Measurements from ENCODE around the gene PUS1.

The PUS1 gene

DNA sequence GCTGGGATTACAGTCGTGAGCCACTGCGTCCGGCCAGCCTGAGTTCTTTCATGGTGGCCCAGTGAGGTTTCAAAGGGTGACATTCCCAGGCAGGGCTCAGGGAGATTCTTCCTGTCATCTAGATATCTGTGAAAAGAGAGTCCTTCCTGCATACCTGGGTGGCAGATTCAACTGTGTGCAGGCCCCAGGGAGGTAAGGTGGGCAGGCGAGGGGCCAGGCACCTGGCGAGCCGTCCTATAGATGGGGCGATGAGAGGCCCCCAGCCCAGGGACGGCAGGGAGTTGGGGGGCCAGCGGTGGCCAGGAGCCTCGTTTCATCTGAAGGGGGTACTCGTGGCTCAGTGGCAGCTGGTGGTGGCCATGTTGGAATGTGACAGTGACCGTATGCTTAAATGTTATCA is 13.6 kb downstream of the PUS1 start:
- ATAC-seq: no peak
- no peak for TF ChIP-seq ZFP3 (CRISPR knock-in tag; IDR thresholded peaks at IDR 0.05)
- TF ChIP-seq ZNF70 (CRISPR knock-in tag; IDR thresholded peaks at IDR 0.05): no peak
- no peak for TF ChIP-seq ARNTL (CRISPR knock-in tag; IDR thresholded peaks at IDR 0.05; ENCODE audit: borderline replicate concordance, low read depth)
- TF ChIP-seq OSR1 (CRISPR knock-in tag; IDR thresholded peaks at IDR 0.05): no peak
- no peak for TF ChIP-seq PPARA (CRISPR knock-in tag; IDR thresholded peaks at IDR 0.05; ENCODE audit: borderline replicate concordance)
- TF ChIP-seq, protein P1, sequence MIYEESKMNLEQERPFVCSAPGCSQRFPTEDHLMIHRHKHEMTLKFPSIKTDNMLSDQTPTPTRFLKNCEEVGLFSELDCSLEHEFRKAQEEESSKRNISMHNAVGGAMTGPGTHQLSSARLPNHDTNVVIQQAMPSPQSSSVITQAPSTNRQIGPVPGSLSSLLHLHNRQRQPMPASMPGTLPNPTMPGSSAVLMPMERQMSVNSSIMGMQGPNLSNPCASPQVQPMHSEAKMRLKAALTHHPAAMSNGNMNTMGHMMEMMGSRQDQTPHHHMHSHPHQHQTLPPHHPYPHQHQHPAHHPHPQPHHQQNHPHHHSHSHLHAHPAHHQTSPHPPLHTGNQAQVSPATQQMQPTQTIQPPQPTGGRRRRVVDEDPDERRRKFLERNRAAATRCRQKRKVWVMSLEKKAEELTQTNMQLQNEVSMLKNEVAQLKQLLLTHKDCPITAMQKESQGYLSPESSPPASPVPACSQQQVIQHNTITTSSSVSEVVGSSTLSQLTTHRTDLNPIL (CRISPR knock-in tag; IDR thresholded peaks at IDR 0.05; ENCODE audit: low read depth): no peak
- no peak for TF ChIP-seq ZNF8 (CRISPR knock-in tag; IDR thresholded peaks at IDR 0.05)
- TF ChIP-seq, protein P2, sequence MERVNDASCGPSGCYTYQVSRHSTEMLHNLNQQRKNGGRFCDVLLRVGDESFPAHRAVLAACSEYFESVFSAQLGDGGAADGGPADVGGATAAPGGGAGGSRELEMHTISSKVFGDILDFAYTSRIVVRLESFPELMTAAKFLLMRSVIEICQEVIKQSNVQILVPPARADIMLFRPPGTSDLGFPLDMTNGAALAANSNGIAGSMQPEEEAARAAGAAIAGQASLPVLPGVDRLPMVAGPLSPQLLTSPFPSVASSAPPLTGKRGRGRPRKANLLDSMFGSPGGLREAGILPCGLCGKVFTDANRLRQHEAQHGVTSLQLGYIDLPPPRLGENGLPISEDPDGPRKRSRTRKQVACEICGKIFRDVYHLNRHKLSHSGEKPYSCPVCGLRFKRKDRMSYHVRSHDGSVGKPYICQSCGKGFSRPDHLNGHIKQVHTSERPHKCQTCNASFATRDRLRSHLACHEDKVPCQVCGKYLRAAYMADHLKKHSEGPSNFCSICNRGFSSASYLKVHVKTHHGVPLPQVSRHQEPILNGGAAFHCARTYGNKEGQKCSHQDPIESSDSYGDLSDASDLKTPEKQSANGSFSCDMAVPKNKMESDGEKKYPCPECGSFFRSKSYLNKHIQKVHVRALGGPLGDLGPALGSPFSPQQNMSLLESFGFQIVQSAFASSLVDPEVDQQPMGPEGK (CRISPR knock-in tag; IDR thresholded peaks at IDR 0.05; ENCODE audit: borderline replicate concordance): no peak
- TF ChIP-seq TCF4 (CRISPR knock-in tag; IDR thresholded peaks at IDR 0.05; ENCODE audit: borderline replicate concordance): no peak
- TF ChIP-seq ZFP30 (CRISPR knock-in tag; IDR thresholded peaks at IDR 0.05): no peak
- no peak for TF ChIP-seq RARB (CRISPR knock-in tag; IDR thresholded peaks at IDR 0.05)
- TF ChIP-seq SNAI2 (CRISPR knock-in tag; IDR thresholded peaks at IDR 0.05): no peak
- no peak for TF ChIP-seq CSDC2 (CRISPR knock-in tag; IDR thresholded peaks at IDR 0.05)
- TF ChIP-seq TOX (CRISPR knock-in tag; IDR thresholded peaks at IDR 0.05; ENCODE audit: borderline replicate concordance): no peak
- TF ChIP-seq, protein P3, sequence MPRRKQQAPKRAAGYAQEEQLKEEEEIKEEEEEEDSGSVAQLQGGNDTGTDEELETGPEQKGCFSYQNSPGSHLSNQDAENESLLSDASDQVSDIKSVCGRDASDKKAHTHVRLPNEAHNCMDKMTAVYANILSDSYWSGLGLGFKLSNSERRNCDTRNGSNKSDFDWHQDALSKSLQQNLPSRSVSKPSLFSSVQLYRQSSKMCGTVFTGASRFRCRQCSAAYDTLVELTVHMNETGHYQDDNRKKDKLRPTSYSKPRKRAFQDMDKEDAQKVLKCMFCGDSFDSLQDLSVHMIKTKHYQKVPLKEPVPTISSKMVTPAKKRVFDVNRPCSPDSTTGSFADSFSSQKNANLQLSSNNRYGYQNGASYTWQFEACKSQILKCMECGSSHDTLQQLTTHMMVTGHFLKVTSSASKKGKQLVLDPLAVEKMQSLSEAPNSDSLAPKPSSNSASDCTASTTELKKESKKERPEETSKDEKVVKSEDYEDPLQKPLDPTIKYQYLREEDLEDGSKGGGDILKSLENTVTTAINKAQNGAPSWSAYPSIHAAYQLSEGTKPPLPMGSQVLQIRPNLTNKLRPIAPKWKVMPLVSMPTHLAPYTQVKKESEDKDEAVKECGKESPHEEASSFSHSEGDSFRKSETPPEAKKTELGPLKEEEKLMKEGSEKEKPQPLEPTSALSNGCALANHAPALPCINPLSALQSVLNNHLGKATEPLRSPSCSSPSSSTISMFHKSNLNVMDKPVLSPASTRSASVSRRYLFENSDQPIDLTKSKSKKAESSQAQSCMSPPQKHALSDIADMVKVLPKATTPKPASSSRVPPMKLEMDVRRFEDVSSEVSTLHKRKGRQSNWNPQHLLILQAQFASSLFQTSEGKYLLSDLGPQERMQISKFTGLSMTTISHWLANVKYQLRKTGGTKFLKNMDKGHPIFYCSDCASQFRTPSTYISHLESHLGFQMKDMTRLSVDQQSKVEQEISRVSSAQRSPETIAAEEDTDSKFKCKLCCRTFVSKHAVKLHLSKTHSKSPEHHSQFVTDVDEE (CRISPR knock-in tag; IDR thresholded peaks at IDR 0.05): no peak
- TF ChIP-seq BACH2 (CRISPR knock-in tag; IDR thresholded peaks at IDR 0.05; ENCODE audit: borderline replicate concordance): no peak
- no peak for TF ChIP-seq GLIS3 (CRISPR knock-in tag; IDR thresholded peaks at IDR 0.05)

DNA sequence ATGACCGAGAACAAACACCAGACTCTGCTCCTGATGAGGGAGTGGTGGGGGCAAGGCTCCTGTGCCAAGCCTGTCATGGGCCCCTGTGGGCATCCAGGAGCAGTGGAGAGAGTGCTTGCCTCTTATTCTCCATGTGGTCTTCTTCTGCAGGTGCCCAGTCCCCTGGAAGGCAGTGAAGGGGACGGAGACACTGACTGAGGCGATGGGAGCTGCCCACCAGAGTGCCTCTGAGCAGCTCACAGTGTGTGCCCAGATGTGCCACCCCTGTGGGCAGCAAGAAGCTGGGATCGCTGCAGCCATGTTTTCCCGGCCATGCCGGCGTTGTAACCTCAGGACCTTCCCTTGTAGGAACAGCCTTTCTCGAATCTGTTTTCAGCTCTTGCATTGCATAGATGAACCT is 14.3 kb downstream of the PUS1 start:
- TF ChIP-seq CSDC2 (CRISPR knock-in tag; IDR thresholded peaks at IDR 0.05) (no peak), GLIS3 (CRISPR knock-in tag; IDR thresholded peaks at IDR 0.05) (no peak), ARNTL (CRISPR knock-in tag; IDR thresholded peaks at IDR 0.05; ENCODE audit: borderline replicate concordance, low read depth) (no peak), RARB (CRISPR knock-in tag; IDR thresholded peaks at IDR 0.05) (no peak), OSR1 (CRISPR knock-in tag; IDR thresholded peaks at IDR 0.05) (no peak), ZNF8 (CRISPR knock-in tag; IDR thresholded peaks at IDR 0.05) (no peak), ZC3H10 (CRISPR knock-in tag; IDR thresholded peaks at IDR 0.05) (no peak), SNAI2 (CRISPR knock-in tag; IDR thresholded peaks at IDR 0.05) (no peak), ZNF565 (CRISPR knock-in tag; conservative IDR thresholded peaks at IDR 0.05; ENCODE audit: low read depth) (no peak), ZNF70 (CRISPR knock-in tag; IDR thresholded peaks at IDR 0.05) (no peak), ZFP30 (CRISPR knock-in tag; IDR thresholded peaks at IDR 0.05) (no peak), PPARA (CRISPR knock-in tag; IDR thresholded peaks at IDR 0.05; ENCODE audit: borderline replicate concordance) (no peak)
- TF ChIP-seq, protein P4, sequence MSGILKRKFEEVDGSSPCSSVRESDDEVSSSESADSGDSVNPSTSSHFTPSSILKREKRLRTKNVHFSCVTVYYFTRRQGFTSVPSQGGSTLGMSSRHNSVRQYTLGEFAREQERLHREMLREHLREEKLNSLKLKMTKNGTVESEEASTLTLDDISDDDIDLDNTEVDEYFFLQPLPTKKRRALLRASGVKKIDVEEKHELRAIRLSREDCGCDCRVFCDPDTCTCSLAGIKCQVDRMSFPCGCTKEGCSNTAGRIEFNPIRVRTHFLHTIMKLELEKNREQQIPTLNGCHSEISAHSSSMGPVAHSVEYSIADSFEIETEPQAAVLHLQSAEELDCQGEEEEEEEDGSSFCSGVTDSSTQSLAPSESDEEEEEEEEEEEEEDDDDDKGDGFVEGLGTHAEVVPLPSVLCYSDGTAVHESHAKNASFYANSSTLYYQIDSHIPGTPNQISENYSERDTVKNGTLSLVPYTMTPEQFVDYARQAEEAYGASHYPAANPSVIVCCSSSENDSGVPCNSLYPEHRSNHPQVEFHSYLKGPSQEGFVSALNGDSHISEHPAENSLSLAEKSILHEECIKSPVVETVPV (CRISPR knock-in tag; IDR thresholded peaks at IDR 0.05): no peak
- TF ChIP-seq, protein P3 (CRISPR knock-in tag; IDR thresholded peaks at IDR 0.05): no peak

More for the DNA sequence above, 14.3 kb downstream of the PUS1 start:
- ATAC-seq: no peak
